A549 treated with AZD2906 at 1 μM for 4 hours (cell line): ENCODE measurements around the gene GPC4. TPM values are rescaled to one million over a fixed set of nuclear protein-coding genes. Genes with fewer than 3 reads are reported as not detected.

Experiments
- total RNA-seq: library from RNA; stranded (reverse); fragments of 200-300 nt; extraction: Qiagen RNA extraction; gene quantifications from 5 replicates; pipeline ENCODE4 v1.2.3, GENCODE V29; 2022

GPC4 gene
- total RNA-seq: 0.01 to 0.05 TPM (median 0.04 TPM) in 5 replicates

DNA sequence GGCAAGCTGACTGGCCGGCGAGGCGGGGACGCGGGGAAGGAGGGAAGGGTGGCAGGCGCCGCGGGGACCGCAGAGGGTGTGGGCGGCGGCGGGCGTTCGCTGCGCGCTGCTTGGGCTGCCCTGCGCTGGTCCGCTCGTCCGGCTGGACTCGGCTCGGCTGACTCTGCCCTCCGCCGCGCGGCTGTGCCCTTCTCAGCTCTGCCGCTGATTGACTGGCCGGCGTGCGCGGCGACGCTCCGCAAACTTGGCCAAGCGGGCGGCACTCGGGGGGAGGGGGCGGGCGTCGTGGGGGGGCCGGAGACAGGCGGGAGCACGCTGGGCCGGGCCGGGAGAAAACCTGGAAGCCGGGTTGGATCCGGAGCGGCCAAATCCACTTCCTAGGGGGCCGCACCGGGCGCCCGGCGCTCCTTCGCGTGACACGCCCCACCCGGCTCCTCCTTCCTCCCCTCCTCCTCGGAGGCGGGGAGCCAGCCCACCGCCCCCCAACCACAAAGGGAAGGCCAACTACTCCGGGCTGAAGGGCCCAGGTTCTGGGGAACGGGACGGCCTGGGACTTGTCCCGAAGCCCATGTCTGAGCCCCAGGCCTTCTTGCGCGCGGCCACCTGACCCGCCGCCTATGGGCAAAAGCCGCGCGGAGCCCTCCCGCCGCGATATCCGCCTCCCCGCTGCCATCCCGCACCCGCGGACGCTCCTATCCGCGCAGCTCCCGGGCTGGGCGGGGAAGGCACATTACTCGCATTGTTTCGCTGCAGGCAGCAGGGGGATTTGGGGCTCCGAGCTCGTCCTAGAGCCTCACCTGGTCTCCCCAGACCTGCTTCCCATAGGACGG, at the start of gene GPC4:
TSS of gene GPC4 (minus strand) at position 214 of the 830 bp plus-strand sequence. CDS start 524 bp downstream, outside the sequence.

Other genes with a start within 250 kb of the GPC4 start
- not detected in 5 replicates for gene TFDP3, start 197.1 kb downstream of the GPC4 start, total RNA-seq